ENCODE results near the gene P2RY12.

The P2RY12 gene

GRCh38 chr3:151290673-151291072, 93.9 kb downstream of the P2RY12 start:
- DNase-seq (ENCODE audit: low spot score in 2 of 2) (no peak), ATAC-seq (replicated peaks; ENCODE audit: extremely low read depth, poor library complexity, severe bottlenecking) (no peak)
- H3K36me3 Mint-ChIP-seq (ENCODE audit: insufficient read depth): peaks cover 2% of the 10 kb centered on the region
- no peak overlapping the region for H3K4me3 Mint-ChIP-seq
- no peak overlapping the region for H3K27ac Mint-ChIP-seq (ENCODE audit: low read depth)
- peaks cover 39% of the 10 kb centered on the region for H3K27me3 Mint-ChIP-seq
- H3K4me1 Mint-ChIP-seq: no peaks in the 10 kb centered on the region
- H3K9me3 Mint-ChIP-seq: no peaks in the 10 kb centered on the region

- Mint-ChIP-seq H3K27ac (ENCODE audit: low read depth) (no peak overlapping the region), H3K9me3 (no peaks in the 10 kb centered on the region), H3K4me3 (no peak overlapping the region), H3K27me3 (peaks cover 29% of the 10 kb centered on the region), H3K4me1 (no peaks in the 10 kb centered on the region), H3K36me3 (ENCODE audit: insufficient read depth) (peaks cover 2% of the 10 kb centered on the region)
- no peak for ATAC-seq (replicated peaks; ENCODE audit: extremely low read depth, poor library complexity, severe bottlenecking)
- DNase-seq (ENCODE audit: low spot score in 2 of 2): no peak
Observed at GRCh38 chr3:151289445-151289844, 95.1 kb downstream of the P2RY12 start.
